HG03520 (cell line): ENCODE measurements around the gene ILDR1.

Source experiments
- ATAC-seq: cut with Tn5 transposase; IDR thresholded peaks from one replicate; pipeline ENCODE4 v1.9.1; 2021; ENCODE audit warnings: mild to moderate bottlenecking, moderate library complexity; ENCODE audit not compliant: unreplicated experiment

Gene ILDR1

DNA sequence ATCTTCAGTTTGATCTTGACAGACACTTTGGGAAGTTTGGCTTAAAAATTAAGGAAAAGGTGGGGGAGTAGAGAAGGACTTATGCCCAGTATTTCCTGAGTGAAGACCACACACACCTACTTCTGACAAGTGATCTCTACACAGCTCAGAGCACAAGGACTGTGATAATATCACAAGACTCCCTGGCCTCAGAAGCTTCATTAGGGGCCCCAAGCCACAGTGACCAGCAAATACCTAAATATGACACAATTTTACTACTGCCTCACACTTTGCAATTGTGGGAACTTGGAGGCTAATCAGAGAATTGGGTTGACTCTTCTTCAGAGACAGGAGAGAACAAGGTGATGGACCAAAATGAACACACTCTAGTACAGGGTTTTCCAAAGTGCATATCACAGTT lies 2.6 kb downstream of the ILDR1 start:
- ATAC-seq, result no peak

DNA sequence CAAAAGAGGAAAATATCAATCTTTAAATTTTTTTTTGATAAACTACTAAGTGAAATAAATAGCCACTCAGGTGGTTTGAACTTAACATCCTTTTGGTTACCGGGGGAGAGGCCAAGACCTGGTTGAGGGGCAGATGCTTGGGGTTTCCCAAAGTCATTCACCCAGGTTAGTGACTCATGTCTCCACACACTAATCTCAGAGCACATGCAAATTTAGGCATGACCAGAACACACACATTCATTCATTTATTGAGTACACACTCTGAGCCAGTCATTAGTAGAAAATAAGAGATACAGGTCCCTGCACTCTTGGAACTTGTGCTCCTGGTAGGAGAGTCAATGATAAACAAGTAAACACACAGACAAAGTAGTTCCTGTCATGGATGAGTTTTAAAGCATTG lies 7.3 kb downstream of the ILDR1 start:
- ATAC-seq, result peak; percentile 84

DNA sequence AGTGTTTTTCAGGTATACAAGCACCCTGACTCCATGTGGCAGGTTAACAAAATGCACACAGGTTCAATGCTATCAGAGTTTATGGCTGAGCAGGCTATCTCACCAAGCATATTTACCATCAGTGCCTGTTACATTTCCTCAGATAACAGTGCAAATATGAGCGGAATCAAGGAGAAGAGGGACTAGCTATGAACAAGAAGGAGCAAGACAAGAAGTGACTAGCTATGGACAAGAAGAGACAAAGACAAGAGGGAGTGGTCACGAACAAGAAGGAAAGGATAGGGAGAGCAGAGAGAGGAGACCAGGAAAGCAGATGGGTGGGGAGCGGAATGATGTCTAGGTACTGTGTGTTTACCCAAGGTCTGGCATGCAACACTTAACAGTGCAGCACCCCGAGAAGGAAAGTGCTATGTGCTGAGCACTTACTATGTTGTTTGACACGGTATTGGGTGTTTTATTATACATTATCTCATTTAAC lies 8.6 kb downstream of the ILDR1 start:
- ATAC-seq, result no peak

GRCh38 chr3:122012821-122013220 lies 9.2 kb downstream of the ILDR1 start:
- no peak for ATAC-seq

GRCh38 chr3:122011396-122011795 lies 10.7 kb downstream of the ILDR1 start:
- ATAC-seq, result no peak

DNA sequence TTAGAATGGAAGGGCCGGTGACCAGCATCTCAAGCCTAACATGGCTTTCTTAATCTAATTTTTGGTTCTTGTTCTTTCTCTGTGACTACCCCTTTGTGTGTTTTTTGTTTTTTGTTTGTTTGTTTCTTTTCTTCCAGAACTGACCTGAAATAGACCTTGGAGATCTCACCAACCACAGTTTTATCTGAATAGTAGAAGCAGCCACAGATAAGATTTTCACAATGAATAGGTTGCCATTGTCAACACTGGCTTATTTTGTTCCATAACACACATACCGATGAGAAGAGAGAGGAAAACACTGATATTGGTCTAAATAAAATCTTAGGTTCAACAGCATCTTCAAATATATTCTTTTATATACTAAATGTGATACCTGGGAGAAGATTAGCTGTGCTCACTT lies 11.5 kb downstream of the ILDR1 start:
- ATAC-seq, result no peak

DNA sequence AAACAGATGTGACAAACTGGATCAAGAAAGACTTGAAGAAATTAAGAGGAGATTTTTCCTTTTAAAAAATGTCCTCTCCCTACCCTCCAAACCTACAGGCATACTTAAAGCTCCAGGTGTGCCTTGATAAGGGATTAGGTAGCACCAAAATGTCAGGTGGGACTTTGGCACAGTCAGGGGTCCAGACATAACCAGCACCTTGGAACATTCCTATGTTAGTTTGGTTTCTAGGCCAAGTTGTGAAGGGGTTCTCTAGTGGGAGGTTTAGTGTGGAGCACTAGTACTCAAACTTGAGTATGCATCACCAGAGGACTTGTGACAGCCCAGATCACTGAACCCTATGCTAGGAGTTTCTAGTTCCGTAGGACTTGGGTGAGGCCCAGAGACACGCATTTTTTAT lies 13.9 kb downstream of the ILDR1 start:
- ATAC-seq, result no peak

- ATAC-seq, result no peak
Observed at GRCh38 chr3:122006267-122006666, 15.8 kb downstream of the ILDR1 start.

DNA sequence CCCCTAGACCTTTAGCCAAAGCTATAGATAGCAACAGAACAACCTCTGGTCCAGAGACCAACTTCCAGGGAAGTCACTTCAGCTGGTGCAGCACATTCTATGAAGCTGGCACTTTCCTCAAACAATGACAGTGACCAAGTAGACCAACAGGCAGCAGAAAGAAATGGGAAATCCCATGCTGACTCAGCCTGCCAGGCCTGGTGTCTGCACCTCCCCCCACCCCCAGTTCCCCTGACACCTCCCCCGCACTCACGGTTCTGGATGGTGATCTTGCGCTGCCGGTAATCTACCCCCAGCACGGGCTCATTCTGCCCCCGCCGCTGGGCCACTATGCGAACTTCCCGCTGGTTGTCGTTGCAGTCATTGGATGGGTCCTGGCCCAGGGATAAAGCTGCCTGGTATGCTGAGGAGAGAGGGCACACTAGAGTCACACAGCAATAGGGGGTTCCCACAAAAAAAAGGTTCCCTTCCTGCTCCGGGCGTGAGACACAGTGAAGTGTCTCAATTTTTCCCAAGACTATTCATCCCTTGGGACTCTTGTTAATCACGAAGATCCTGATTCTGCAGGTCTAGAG lies 17.0 kb downstream of the ILDR1 start:
- peak; percentile 36 for ATAC-seq

- no peak for ATAC-seq
Observed at GRCh38 chr3:122004107-122004506, 17.9 kb downstream of the ILDR1 start.

DNA sequence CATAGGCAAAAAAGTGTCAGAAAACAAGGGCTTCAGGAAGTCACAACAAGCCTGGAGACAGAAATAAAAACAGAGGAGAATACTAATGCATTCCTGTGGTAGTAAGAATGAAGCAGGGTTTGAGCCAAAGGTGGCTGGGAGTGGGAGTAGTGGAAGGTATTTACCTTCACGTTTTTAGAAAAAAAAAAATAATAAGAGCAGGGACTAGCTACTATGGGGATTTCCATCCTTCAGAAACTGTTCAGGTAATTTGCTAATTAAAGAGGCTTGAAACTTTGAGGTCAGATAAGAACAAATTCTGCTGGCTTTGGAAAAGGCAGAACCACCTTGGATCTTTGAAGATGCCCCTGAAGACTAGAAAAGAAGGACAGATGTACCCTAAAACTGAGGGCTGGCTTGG lies 18.4 kb downstream of the ILDR1 start:
- ATAC-seq, result no peak

DNA sequence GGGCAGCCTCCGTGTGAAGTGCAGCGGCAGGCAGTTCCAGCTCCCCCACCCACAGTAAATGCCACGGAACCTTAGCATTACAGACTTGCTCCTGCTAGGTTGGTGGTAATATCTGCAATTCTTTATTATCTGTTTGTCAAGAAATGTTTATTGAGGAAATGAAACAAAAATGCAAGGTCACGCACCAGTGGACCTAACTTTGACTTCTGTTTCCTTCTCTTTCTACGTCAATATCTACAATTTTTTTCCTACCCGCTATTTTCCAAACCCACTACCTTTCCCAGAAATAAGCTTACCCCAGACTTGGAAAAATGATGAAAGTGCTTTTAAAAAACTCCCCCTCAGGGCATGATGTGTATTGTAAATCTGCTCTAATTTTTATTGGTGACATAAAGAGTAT lies 18.9 kb downstream of the ILDR1 start:
- ATAC-seq, result no peak

DNA sequence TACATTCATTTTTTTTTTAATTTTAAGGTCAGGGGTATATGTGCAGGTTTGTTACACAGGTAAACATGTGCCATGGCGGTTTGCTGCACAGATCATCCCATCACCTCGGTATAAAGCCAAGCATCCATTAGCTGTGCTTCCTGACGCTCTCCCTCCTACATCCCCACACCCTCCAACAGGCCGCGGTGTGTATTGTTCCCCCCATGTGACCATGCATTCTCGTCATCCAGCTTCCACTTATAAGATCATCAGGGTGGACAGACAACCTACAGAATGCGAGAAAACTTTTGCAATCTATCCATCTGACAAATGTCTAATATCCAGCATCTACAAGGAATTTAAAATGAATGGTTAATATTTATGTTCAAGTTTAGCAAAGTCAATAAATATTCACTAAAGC lies 19.4 kb downstream of the ILDR1 start:
- no peak for ATAC-seq

- ATAC-seq, result no peak
Observed at GRCh38 chr3:122001892-122002291, 20.2 kb downstream of the ILDR1 start.

- no peak for ATAC-seq
Observed at GRCh38 chr3:122000936-122001605, 21.0 kb downstream of the ILDR1 start.

DNA sequence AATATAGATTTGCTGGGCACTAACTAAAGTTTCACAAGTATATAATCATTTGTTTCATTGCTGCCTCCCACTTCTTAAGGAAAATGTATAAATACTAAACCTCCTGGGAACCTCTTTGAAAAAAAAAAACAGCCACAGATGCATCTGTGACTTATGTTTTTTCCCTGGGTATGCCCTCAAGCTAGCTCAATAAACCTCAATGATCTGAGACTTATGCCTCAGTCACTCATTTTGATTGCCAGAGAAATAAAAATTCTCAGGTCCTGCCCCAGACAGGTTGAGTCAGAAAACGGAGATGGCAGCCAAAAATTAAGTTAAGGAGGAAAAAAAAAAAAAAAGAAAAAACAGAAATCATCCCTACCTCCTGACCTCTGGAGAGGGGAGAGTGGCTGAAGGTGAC lies 22.1 kb downstream of the ILDR1 start:
- no peak for ATAC-seq

GRCh38 chr3:121998611-121999473 lies 23.2 kb downstream of the ILDR1 start:
- no peak for ATAC-seq

GRCh38 chr3:121998030-121998580 lies 23.9 kb downstream of the ILDR1 start:
- ATAC-seq, result no peak

DNA sequence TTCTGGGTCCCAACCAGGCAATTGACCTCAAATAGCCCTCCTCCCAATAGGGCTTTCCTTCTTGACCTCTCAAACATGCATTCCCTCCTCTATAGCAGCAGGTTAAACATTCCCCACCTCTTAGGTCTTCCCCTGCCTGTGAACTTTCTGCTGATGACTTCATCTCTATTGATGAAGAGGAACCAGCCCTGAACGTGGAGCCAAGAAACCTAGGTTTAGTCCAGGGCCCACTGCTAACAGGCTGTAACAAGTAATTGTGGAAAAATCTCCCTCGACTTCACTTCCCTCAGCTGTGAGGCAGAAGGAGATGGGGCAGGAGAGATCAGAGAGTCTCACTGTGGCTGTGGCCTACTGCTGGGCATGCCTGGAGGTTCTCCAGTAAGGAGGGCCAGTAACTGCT lies 24.7 kb downstream of the ILDR1 start:
- ATAC-seq, result no peak

DNA sequence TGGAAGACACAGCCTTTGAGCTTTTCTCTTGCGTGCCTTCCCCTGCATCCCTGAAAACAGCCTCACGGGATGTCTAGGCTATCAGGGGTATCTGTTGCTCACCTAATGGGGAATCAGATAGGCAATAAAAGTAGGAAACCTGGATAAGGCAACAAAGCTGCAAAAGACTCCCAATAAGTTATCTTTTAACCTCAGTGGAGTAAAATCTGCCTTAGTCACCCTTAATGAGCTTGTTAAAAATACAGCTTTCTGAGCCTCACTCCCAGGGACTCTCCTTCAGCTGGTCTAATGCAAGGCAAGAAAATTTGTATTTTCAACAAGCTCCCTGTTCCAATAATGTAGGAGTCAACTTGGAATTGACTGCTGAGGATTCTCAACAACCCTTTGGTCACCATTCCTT lies 25.6 kb downstream of the ILDR1 start:
- ATAC-seq, result no peak
